HepG2 (cell line): ENCODE data around the gene GLB1L. TPM values are rescaled to one million over a fixed set of nuclear protein-coding genes. Genes with fewer than 3 reads are reported as not detected.
A peak's percentile ranks its signal among the peaks of the same experiment; 100 is the strongest.

Experiments used
- BRF2 ChIP-seq: sonication (generic); formaldehyde crosslinking; IDR thresholded peaks from 2 replicates; pipeline ENCODE4 v1.8.1; 2022; ENCODE audit warnings: mild to moderate bottlenecking, missing genetic modification reagents
- FOXA1 ChIP-seq, 2 experiments: fragments of 450-650 bp in 1 of 2; sonication (generic) in 1 of 2; formaldehyde crosslinking in 1 of 2; IDR thresholded peaks; 2 replicates each; pipeline versions ENCODE4 v1.4.0 to v1.6.1; 2016 to 2020; ENCODE audit warnings: missing genetic modification reagents in 1 of 2
- HOXA7 ChIP-seq: sonication (generic); formaldehyde crosslinking; IDR thresholded peaks from 2 replicates; pipeline ENCODE4 v1.8.1; 2022; ENCODE audit warnings: mild to moderate bottlenecking, missing genetic modification reagents, moderate library complexity
- MAFF ChIP-seq: IDR thresholded peaks from 2 replicates; pipeline ENCODE4 v1.6.1; 2011; ENCODE audit warnings: low read depth, low read length, improper control_type of control experiment
- MTA1 ChIP-seq: sonication (generic); formaldehyde crosslinking; IDR thresholded peaks from 2 replicates; pipeline ENCODE4 v1.4.0; 2020; ENCODE audit warnings: missing genetic modification reagents, mild to moderate bottlenecking, borderline replicate concordance
- NFIB ChIP-seq: sonication (generic); formaldehyde crosslinking; IDR thresholded peaks from 2 replicates; pipeline ENCODE4 v1.9.0; 2021; ENCODE audit warnings: missing genetic modification reagents, mild to moderate bottlenecking, borderline replicate concordance
- NR0B2 ChIP-seq: sonication (generic); formaldehyde crosslinking; IDR thresholded peaks from 2 replicates; pipeline ENCODE4 v1.4.0; 2020; ENCODE audit warnings: mild to moderate bottlenecking, missing genetic modification reagents
- PITX1 ChIP-seq: sonication (generic); formaldehyde crosslinking; IDR thresholded peaks from 2 replicates; pipeline ENCODE4 v1.5.1; 2020; ENCODE audit warnings: mild to moderate bottlenecking, missing genetic modification reagents
- POLR2G ChIP-seq: fragments of 200-400 bp; formaldehyde crosslinking; IDR thresholded peaks from 2 replicates; pipeline ENCODE4 v1.6.1; 2018; ENCODE audit warnings: mild to moderate bottlenecking, low read depth, low read length, moderate library complexity
- REXO4 ChIP-seq: sonication (generic); formaldehyde crosslinking; IDR thresholded peaks from 2 replicates; pipeline ENCODE4 v1.8.0; 2022; ENCODE audit warnings: missing genetic modification reagents, mild to moderate bottlenecking, borderline replicate concordance
- SATB2 ChIP-seq: sonication (generic); formaldehyde crosslinking; IDR thresholded peaks from 2 replicates; pipeline ENCODE4 v1.5.0; 2020; ENCODE audit warnings: missing genetic modification reagents
- SNAPC5 ChIP-seq: sonication (generic); formaldehyde crosslinking; IDR thresholded peaks from 2 replicates; pipeline ENCODE4 v1.8.1; 2023; ENCODE audit warnings: mild to moderate bottlenecking, missing genetic modification reagents, borderline replicate concordance
- SP1 ChIP-seq, 2 experiments: fragments of 450-650 bp in 1 of 2; sonication (generic) in 1 of 2; formaldehyde crosslinking in 1 of 2; IDR thresholded peaks; 2 replicates each; pipeline versions ENCODE4 v1.4.0 to v1.6.1; 2016 to 2020; ENCODE audit warnings: missing genetic modification reagents in 1 of 2
- SUZ12 ChIP-seq: fragments of 150-350 bp; IDR thresholded peaks from 2 replicates; pipeline ENCODE4 v1.6.1; 2014; ENCODE audit warnings: low read depth, low read length
- YEATS2 ChIP-seq: sonication (generic); formaldehyde crosslinking; IDR thresholded peaks from 2 replicates; pipeline ENCODE4 v1.4.0; 2020; ENCODE audit warnings: missing genetic modification reagents, borderline replicate concordance
- ZFP37 ChIP-seq: sonication (generic); formaldehyde crosslinking; IDR thresholded peaks from 2 replicates; pipeline ENCODE4 v1.4.0; 2020; ENCODE audit warnings: missing genetic modification reagents, borderline replicate concordance
- ZNF274 ChIP-seq: sonication (generic); formaldehyde crosslinking; IDR thresholded peaks from 2 replicates; pipeline ENCODE4 v1.5.1; 2020; ENCODE audit warnings: mild to moderate bottlenecking, missing genetic modification reagents
- ZNF772 ChIP-seq: sonication (generic); formaldehyde crosslinking; IDR thresholded peaks from 2 replicates; pipeline ENCODE4 v1.5.0; 2020; ENCODE audit warnings: mild to moderate bottlenecking, missing genetic modification reagents
- ZNF776 ChIP-seq: sonication (generic); formaldehyde crosslinking; IDR thresholded peaks from 2 replicates; pipeline ENCODE4 v1.4.0; 2020; ENCODE audit warnings: mild to moderate bottlenecking, missing genetic modification reagents
- ZSCAN25 ChIP-seq: sonication (generic); formaldehyde crosslinking; IDR thresholded peaks from 2 replicates; pipeline ENCODE4 v1.8.0; 2022; ENCODE audit warnings: mild to moderate bottlenecking, missing genetic modification reagents
- polyA plus RNA-seq, 8 experiments: library from polyadenylated mRNA; depleted of rRNA in 3 of 8; stranded (reverse) in 7 of 8; unstranded in 1 of 8; fragments of >200 nt; fragmentation: Illumina TruSeq in 4 of 8; extraction: Trizol in 4 of 8; gene quantifications; 2 replicates each; pipeline versions ENCODE4 v1.2.1 to v1.2.3, GENCODE V29; 2011 to 2016; ENCODE audit warnings: low read depth in 4 of 8, missing spikeins in 1 of 8, mixed read lengths in 1 of 8; ENCODE audit not compliant: insufficient read depth in 1 of 8
- total RNA-seq, 5 experiments: library from RNA; depleted of rRNA; stranded (reverse); fragments of >200 nt; fragmentation: Illumina TruSeq; extraction: Trizol; gene quantifications; 2 replicates each; pipeline ENCODE4 v1.2.3, GENCODE V29; 2016; ENCODE audit warnings: low read depth in 1 of 5
- TF ChIP-seq, protein P1 (sequence below): sonication (generic); formaldehyde crosslinking; conservative IDR thresholded peaks from 2 replicates; pipeline ENCODE4 v1.8.0; 2022; ENCODE audit warnings: missing genetic modification reagents
- TF ChIP-seq, protein P2 (sequence below): sonication (generic); formaldehyde crosslinking; IDR thresholded peaks from 2 replicates; pipeline ENCODE4 v1.4.0; 2020; ENCODE audit warnings: missing genetic modification reagents, low read depth, mild to moderate bottlenecking, borderline replicate concordance
- TF ChIP-seq, protein P3 (sequence below): sonication (generic); formaldehyde crosslinking; IDR thresholded peaks from 2 replicates; pipeline ENCODE4 v1.5.0; 2020; ENCODE audit warnings: mild to moderate bottlenecking, missing genetic modification reagents, moderate library complexity

Gene GLB1L
- total and polyA plus RNA-seq, 2 of the 13 experiments (the other 11 are each of a cell fraction or from before 2014, with no cell fraction given), result 6.8 to 7.3 TPM

- TF ChIP-seq NFIB (CRISPR knock-in tag) (no peak), SUZ12 (no peak), NR0B2 (no peak; the same call in 1 of the 2 replicates), FOXA1 (IDR thresholded peaks at IDR 0.05) (no peak), FOXA1 (CRISPR knock-in tag; IDR thresholded peaks at IDR 0.05) (no peak; the same call in 1 of the 2 replicates), ZSCAN25 (CRISPR knock-in tag) (peak; percentile 66; the same call in 1 of the 2 replicates), MTA1 (peak; percentile 35; the same call in 1 of the 2 replicates), BRF2 (CRISPR knock-in tag) (peak; percentile 70; the same call in 1 of the 2 replicates), REXO4 (CRISPR knock-in tag) (no peak), ZNF274 (CRISPR knock-in tag) (peak; percentile 67), SP1 (IDR thresholded peaks at IDR 0.05) (peak; percentile 87), SP1 (CRISPR knock-in tag; IDR thresholded peaks at IDR 0.05) (peak; percentile 98), YEATS2 (peak; percentile 90; the same call in 1 of the 2 replicates), ZNF772 (peak; percentile 85), HOXA7 (CRISPR knock-in tag) (no peak), POLR2G (peak; percentile 95), PITX1 (CRISPR knock-in tag) (peak; percentile 61), MAFF (0 out of 2 replicates have a peak, but pooled peaks have one; percentile 0), SATB2 (CRISPR knock-in tag) (peak; percentile 89; the same call in 1 of the 2 replicates), SNAPC5 (CRISPR knock-in tag) (no peak; the same call in 1 of the 2 replicates), ZFP37 (CRISPR knock-in tag) (no peak), ZNF776 (CRISPR knock-in tag) (no peak)
- TF ChIP-seq, protein P1, sequence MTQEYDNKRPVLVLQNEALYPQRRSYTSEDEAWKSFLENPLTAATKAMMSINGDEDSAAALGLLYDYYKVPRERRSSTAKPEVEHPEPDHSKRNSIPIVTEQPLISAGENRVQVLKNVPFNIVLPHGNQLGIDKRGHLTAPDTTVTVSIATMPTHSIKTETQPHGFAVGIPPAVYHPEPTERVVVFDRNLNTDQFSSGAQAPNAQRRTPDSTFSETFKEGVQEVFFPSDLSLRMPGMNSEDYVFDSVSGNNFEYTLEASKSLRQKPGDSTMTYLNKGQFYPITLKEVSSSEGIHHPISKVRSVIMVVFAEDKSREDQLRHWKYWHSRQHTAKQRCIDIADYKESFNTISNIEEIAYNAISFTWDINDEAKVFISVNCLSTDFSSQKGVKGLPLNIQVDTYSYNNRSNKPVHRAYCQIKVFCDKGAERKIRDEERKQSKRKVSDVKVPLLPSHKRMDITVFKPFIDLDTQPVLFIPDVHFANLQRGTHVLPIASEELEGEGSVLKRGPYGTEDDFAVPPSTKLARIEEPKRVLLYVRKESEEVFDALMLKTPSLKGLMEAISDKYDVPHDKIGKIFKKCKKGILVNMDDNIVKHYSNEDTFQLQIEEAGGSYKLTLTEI (CRISPR knock-in tag), result no peak
- TF ChIP-seq, protein P2, sequence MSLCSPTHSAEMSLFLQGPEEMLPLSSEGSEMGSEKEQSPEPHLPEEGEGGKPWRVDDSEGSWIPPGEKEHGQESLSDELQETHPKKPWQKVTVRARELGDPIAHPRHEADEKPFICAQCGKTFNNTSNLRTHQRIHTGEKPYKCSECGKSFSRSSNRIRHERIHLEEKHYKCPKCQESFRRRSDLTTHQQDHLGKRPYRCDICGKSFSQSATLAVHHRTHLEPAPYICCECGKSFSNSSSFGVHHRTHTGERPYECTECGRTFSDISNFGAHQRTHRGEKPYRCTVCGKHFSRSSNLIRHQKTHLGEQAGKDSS (CRISPR knock-in tag), result no peak; the same call in 1 of the 2 replicates
- TF ChIP-seq, protein P3, sequence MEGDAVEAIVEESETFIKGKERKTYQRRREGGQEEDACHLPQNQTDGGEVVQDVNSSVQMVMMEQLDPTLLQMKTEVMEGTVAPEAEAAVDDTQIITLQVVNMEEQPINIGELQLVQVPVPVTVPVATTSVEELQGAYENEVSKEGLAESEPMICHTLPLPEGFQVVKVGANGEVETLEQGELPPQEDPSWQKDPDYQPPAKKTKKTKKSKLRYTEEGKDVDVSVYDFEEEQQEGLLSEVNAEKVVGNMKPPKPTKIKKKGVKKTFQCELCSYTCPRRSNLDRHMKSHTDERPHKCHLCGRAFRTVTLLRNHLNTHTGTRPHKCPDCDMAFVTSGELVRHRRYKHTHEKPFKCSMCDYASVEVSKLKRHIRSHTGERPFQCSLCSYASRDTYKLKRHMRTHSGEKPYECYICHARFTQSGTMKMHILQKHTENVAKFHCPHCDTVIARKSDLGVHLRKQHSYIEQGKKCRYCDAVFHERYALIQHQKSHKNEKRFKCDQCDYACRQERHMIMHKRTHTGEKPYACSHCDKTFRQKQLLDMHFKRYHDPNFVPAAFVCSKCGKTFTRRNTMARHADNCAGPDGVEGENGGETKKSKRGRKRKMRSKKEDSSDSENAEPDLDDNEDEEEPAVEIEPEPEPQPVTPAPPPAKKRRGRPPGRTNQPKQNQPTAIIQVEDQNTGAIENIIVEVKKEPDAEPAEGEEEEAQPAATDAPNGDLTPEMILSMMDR (CRISPR knock-in tag), result peak; percentile 9; the same call in 1 of the 2 replicates
Measured at GRCh38 chr2:219229305-219230058, 15.8 kb downstream of the GLB1L start, which contains the start of the genes ANKZF1 and ATG9A (continued).
